Measurements from ENCODE around the gene TBC1D7.
A peak's percentile ranks its signal among the peaks of the same experiment; 100 is the strongest.

Gene TBC1D7

GRCh38 chr6:13328076-13328874, at the start of gene TBC1D7:
TBC1D7 (minus strand) TSS chr6:13328537; CDS start chr6:13326898, 1,639 bp downstream.
- peak; percentile 89 for DNase-seq (ENCODE audit: extremely low spot score, insufficient read length, low read depth)
- FAIRE-seq = peak; percentile 84

GRCh38 chr6:13377054-13377758, 48.9 kb upstream of the TBC1D7 start:
- DNase-seq (ENCODE audit: extremely low spot score, insufficient read length, low read depth) = no peak
- no peak for FAIRE-seq

GRCh38 chr6:13375360-13375878, 47.1 kb upstream of the TBC1D7 start:
- peak; percentile 93 for FAIRE-seq

GRCh38 chr6:13373919-13374318, 45.6 kb upstream of the TBC1D7 start:
- FAIRE-seq (no peak), DNase-seq (ENCODE audit: extremely low spot score, insufficient read length, low read depth) (no peak)

More at GRCh38 chr6:13375360-13375878, 47.1 kb upstream of the TBC1D7 start:
- peak; percentile 36 for DNase-seq (ENCODE audit: extremely low spot score, insufficient read length, low read depth)

- FAIRE-seq (no peak), DNase-seq (ENCODE audit: extremely low spot score, insufficient read length, low read depth) (no peak)
Observed at GRCh38 chr6:13373488-13373886, 45.1 kb upstream of the TBC1D7 start.

GRCh38 chr6:13372688-13373487, 44.6 kb upstream of the TBC1D7 start:
- no peak for DNase-seq (ENCODE audit: extremely low spot score, insufficient read length, low read depth)
- no peak for FAIRE-seq

- FAIRE-seq (no peak), DNase-seq (ENCODE audit: extremely low spot score, insufficient read length, low read depth) (no peak)
Observed at GRCh38 chr6:13372076-13372475, 43.7 kb upstream of the TBC1D7 start.

GRCh38 chr6:13371421-13372072, 43.2 kb upstream of the TBC1D7 start:
- DNase-seq (ENCODE audit: extremely low spot score, insufficient read length, low read depth) (no peak), FAIRE-seq (no peak)

GRCh38 chr6:13370623-13371022, 42.3 kb upstream of the TBC1D7 start:
- FAIRE-seq = no peak

GRCh38 chr6:13369591-13369990, 41.3 kb upstream of the TBC1D7 start:
- no peak for FAIRE-seq
- DNase-seq (ENCODE audit: extremely low spot score, insufficient read length, low read depth) = no peak

More at GRCh38 chr6:13370623-13371022, 42.3 kb upstream of the TBC1D7 start:
- no peak for DNase-seq (ENCODE audit: extremely low spot score, insufficient read length, low read depth)

GRCh38 chr6:13368731-13369115, 40.4 kb upstream of the TBC1D7 start:
- DNase-seq (ENCODE audit: extremely low spot score, insufficient read length, low read depth) (no peak), FAIRE-seq (no peak)

- FAIRE-seq (no peak), DNase-seq (ENCODE audit: extremely low spot score, insufficient read length, low read depth) (no peak)
Observed at GRCh38 chr6:13368079-13368730, 39.9 kb upstream of the TBC1D7 start.

GRCh38 chr6:13367396-13367795, 39.1 kb upstream of the TBC1D7 start:
- no peak for FAIRE-seq
- DNase-seq (ENCODE audit: extremely low spot score, insufficient read length, low read depth) = no peak

- DNase-seq (ENCODE audit: extremely low spot score, insufficient read length, low read depth) = no peak
- no peak for FAIRE-seq
Observed at GRCh38 chr6:13365320-13365719, 37.0 kb upstream of the TBC1D7 start.

GRCh38 chr6:13364842-13365241, 36.5 kb upstream of the TBC1D7 start:
- no peak for FAIRE-seq
- no peak for DNase-seq (ENCODE audit: extremely low spot score, insufficient read length, low read depth)

GRCh38 chr6:13362412-13362811, 34.1 kb upstream of the TBC1D7 start:
- DNase-seq (ENCODE audit: extremely low spot score, insufficient read length, low read depth) = no peak
- no peak for FAIRE-seq

- no peak for FAIRE-seq
- DNase-seq (ENCODE audit: extremely low spot score, insufficient read length, low read depth) = no peak
Observed at GRCh38 chr6:13360671-13361540, 32.6 kb upstream of the TBC1D7 start.

- DNase-seq (ENCODE audit: extremely low spot score, insufficient read length, low read depth) (no peak), FAIRE-seq (no peak)
Observed at GRCh38 chr6:13359287-13359686, 30.9 kb upstream of the TBC1D7 start.

Measured in GM18507 (cell line).